ENCODE measurements around the gene FSTL4.

DNA sequence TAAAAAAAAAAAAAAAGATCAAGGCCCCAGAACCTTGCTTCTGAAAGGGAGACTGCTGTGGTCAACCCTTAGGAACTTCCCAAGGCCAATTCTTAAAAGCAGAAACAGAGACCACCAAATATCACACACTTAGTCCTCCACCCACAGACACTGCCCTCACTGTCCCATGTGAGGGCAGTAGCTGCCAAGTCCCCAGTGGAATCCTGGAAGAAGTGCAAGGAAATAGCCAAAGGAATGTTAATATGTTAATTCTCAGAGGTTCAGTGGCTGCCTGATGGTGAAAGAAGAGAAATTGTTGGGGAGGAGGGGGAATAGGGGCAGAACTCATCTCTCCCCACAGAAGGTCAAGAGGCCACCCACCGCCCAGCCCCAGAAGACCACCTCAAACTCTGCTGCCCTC lies 23.1 kb downstream of the FSTL4 start:
- no peak for TF ChIP-seq POLR2A (IDR thresholded peaks at IDR 0.05)
- TF ChIP-seq POLR2AphosphoS5 (IDR thresholded peaks at IDR 0.05), result no peak
- TF ChIP-seq CTCF (IDR thresholded peaks at IDR 0.05), result no peak

All from prostate gland (tissue), 2 donors.